ENCODE results near the gene CAPZA2. TPM values are rescaled to one million over a fixed set of nuclear protein-coding genes. Genes with fewer than 3 reads are reported as not detected.
A peak's percentile ranks its signal among the peaks of the same experiment; 100 is the strongest.
"Not testable (repeated sequence)": the region's sequence is repeated elsewhere in the genome, so short reads cannot be mapped to it uniquely, and the experiment has no call there.

Gene CAPZA2
- total and polyA plus RNA-seq, 5 donors from 2014 or later = 118 to 267 (median 224) TPM

DNA sequence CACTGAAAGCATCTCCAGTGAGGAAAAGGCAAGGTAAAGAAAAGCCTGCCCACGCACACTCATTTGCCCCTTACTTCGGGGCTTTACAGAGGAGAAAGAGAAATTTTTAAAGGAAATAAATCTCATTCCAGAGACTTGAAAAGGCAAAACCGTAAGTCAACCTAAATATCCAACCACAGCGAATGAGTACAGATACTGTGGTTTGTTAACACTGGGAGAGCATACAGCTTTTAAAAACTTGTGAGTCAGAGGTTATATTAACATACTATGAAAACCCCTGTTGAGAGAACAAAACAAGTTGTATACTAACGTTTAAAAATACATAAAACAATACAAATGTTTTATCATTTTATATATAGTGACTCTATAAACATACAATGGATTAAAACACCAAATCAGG, 62.4 kb downstream of the CAPZA2 start:
- no peaks in the 10 kb centered on the region for H3K4me1 ChIP-seq (ENCODE audit: control insufficient read depth, insufficient read depth, low read length, poor library complexity, severe bottlenecking)
- no peak overlapping the region for H3K4me3 Mint-ChIP-seq
- H3K27ac Mint-ChIP-seq = peak overlapping the region in 1 of 3 donors; percentile 48
- H3K9me3 ChIP-seq (ENCODE audit: control insufficient read depth in 2 of 2, low read length in 2 of 2) = no peaks in the 10 kb centered on the region
- H3K27me3 ChIP-seq (ENCODE audit: control insufficient read depth, insufficient read depth, low read length) = no peaks in the 10 kb centered on the region
- ATAC-seq (ENCODE audit: low read depth in 2 of 2) (no peak), DNase-seq (no peak)
- no peaks in the 10 kb centered on the region for H3K36me3 ChIP-seq (ENCODE audit: control insufficient read depth, insufficient read depth, low read length)
- H3K4me3 ChIP-seq (ENCODE audit: low read depth, low read length) = no peak overlapping the region
- peaks cover 0 to 5% (median 0%) of the 10 kb centered on the region in 4 donors for H3K4me1 Mint-ChIP-seq
- no peaks in the 10 kb centered on the region for H3K9me3 Mint-ChIP-seq
- no peak overlapping the region for H3K27ac ChIP-seq (ENCODE audit: insufficient read depth, low read length, poor library complexity, severe bottlenecking)
- peaks cover 8% of the 10 kb centered on the region for H3K36me3 Mint-ChIP-seq
- peaks cover 11% of the 10 kb centered on the region for H3K27me3 Mint-ChIP-seq

DNA sequence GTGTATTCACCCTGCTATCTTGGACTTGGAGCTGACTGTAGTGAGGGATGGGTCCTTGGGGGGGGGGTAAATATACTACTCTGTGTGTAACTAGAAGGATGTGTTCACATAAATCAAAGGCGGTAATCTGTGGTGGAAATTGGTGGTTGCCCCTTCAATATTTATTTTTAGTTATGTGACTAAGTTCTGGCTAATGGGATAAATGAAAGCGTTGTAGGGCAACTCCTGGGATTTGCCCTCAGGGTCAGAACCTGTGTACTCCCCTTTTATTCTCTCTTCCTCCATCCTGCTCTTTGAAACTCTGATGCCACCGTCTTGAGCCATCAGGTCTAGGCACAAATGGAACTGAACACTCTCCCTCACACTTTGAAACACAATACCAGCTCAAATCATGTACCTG, 66.6 kb downstream of the CAPZA2 start:
- H3K9me3 ChIP-seq (ENCODE audit: control insufficient read depth in 2 of 2, low read length in 2 of 2) = no peaks in the 10 kb centered on the region
- H3K4me1 ChIP-seq (ENCODE audit: control insufficient read depth, insufficient read depth, low read length, poor library complexity, severe bottlenecking) = peaks cover 5% of the 10 kb centered on the region
- no peak overlapping the region for H3K27ac ChIP-seq (ENCODE audit: insufficient read depth, low read length, poor library complexity, severe bottlenecking)
- Mint-ChIP-seq H3K27me3 (peaks cover 11% of the 10 kb centered on the region), H3K36me3 (no peaks in the 10 kb centered on the region), H3K27ac (no peak overlapping the region), H3K4me1 (peaks cover 0 to 7% (median 3%) of the 10 kb centered on the region in 4 donors), H3K4me3 (no peak overlapping the region), H3K9me3 (no peaks in the 10 kb centered on the region)
- no peaks in the 10 kb centered on the region for H3K36me3 ChIP-seq (ENCODE audit: control insufficient read depth, insufficient read depth, low read length)
- H3K27me3 ChIP-seq (ENCODE audit: control insufficient read depth, insufficient read depth, low read length) = peaks cover 1% of the 10 kb centered on the region
- no peak for DNase-seq
- ATAC-seq (ENCODE audit: low read depth in 2 of 2) = no peak
- H3K4me3 ChIP-seq (ENCODE audit: low read depth, low read length) = no peak overlapping the region

DNA sequence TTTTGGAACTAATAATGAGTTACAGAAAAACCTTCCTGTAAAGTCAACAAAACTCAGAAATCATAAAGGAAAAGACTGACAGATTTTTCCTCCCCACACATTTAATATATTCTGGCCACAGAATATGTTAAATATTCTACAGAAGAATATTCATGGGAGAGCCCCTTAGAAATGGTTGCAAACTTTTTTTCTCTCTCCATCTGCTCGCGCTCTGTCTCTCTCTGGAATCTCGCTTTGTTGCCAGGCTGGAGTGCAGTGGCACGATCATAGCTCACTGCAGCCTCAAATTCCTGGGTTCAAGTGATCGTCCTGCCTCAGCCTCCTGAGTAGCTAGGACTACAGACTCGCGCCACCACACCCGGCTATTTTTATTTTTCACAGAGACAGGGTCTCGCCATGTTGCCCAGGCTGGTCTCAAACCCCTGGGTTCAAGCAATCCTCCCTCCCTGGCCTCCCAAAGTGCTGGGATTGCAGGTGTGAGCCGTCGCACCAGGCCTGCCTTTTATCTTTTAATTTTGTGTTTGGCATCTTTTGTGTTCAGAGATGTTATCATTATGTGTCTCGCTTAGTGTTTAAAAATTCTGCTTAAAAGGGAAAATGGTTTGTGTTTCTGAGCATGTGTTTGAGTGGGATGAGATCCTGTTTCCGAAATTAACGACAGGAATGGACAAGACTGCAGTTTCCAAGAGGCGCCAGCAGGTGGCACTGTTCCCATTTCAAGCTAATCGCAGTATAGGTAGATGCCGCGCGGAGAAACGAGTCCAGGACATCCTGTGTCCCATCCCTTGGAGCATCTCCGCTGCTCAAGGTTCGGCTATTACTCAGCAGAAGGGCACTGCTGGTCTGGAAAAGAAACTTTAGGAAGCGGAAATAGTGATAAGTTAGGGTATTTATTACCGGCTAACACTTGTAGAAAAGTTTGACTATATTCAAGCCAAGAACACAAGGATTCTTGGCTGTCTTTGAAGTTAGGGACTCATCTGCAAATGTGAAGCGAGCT, 67.8 kb downstream of the CAPZA2 start:
- Histone ChIP-seq H3K36me3 (ENCODE audit: control insufficient read depth, insufficient read depth, low read length) (no peaks in the 10 kb centered on the region), H3K9me3 (ENCODE audit: control insufficient read depth in 2 of 2, low read length in 2 of 2) (no peaks in the 10 kb centered on the region), H3K27ac (ENCODE audit: insufficient read depth, low read length, poor library complexity, severe bottlenecking) (no peak overlapping the region), H3K27me3 (ENCODE audit: control insufficient read depth, insufficient read depth, low read length) (peaks cover 1% of the 10 kb centered on the region), H3K4me1 (ENCODE audit: control insufficient read depth, insufficient read depth, low read length, poor library complexity, severe bottlenecking) (peaks cover 5% of the 10 kb centered on the region), H3K4me3 (ENCODE audit: low read depth, low read length) (peak overlapping the region; percentile 30)
- Mint-ChIP-seq H3K27me3 (peaks cover 17% of the 10 kb centered on the region), H3K4me1 (peaks cover 0 to 7% (median 3%) of the 10 kb centered on the region in 4 donors), H3K4me3 (peak overlapping the region in 1 of 4 donors; percentile 48), H3K9me3 (no peaks in the 10 kb centered on the region), H3K27ac (no peak overlapping the region), H3K36me3 (no peaks in the 10 kb centered on the region)
- ATAC-seq (ENCODE audit: low read depth in 2 of 2) = peak; percentile 84 to 89
- peak; percentile 62 to 74 (median 65) for DNase-seq

DNA sequence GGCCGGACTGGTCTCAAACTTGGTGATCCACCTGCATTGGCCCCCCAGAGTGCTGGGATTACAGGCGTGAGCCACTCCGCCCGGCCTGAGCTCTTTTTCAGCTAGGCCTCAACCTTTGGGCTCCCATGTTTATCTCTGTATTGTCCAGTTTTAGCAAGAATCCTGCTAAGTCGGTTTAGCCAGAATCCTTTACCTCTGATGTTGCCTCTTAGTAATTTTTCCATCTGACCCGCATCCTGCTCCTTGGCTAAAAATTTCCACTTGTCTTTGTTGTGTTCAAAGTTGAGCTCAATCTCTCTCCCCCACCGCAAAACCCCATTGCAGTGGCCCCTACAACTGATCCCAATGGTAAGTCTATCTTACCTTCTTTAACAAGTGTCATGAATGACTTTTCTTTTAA, 70.2 kb downstream of the CAPZA2 start:
- DNase-seq (no peak), ATAC-seq (ENCODE audit: low read depth in 2 of 2) (no peak)
- Mint-ChIP-seq H3K9me3 (no peaks in the 10 kb centered on the region), H3K27me3 (peaks cover 23% of the 10 kb centered on the region), H3K4me1 (peaks cover 0 to 7% (median 3%) of the 10 kb centered on the region in 4 donors), H3K4me3 (no peak overlapping the region), H3K27ac (no peak overlapping the region), H3K36me3 (no peaks in the 10 kb centered on the region)
- peaks cover 5% of the 10 kb centered on the region for H3K4me1 ChIP-seq (ENCODE audit: control insufficient read depth, insufficient read depth, low read length, poor library complexity, severe bottlenecking)
- no peak overlapping the region for H3K4me3 ChIP-seq (ENCODE audit: low read depth, low read length)
- H3K36me3 ChIP-seq (ENCODE audit: control insufficient read depth, insufficient read depth, low read length) = no peaks in the 10 kb centered on the region
- H3K9me3 ChIP-seq (ENCODE audit: control insufficient read depth in 2 of 2, low read length in 2 of 2) = no peaks in the 10 kb centered on the region
- peaks cover 4% of the 10 kb centered on the region for H3K27me3 ChIP-seq (ENCODE audit: control insufficient read depth, insufficient read depth, low read length)
- H3K27ac ChIP-seq (ENCODE audit: insufficient read depth, low read length, poor library complexity, severe bottlenecking) = no peak overlapping the region

DNA sequence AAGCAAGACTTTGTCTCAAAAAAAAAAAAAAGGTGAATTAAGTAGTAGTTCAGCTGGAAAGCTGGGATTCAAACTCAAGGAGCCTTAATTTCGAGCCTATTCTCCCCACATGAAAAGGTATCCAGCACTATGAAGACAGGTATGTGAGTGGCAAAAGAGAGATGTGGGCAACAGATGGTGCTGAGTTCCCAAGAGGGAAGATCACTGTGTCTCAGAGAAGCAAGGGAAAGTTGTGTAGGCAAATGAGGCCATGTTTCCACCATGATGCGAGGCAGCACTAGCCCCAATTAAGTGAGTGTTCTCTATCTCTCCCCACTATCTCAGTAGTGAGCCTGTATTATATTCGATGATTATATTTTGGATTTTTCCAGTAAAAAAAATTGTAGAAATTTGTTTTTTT, 71.1 kb downstream of the CAPZA2 start:
- no peak overlapping the region for H3K4me3 ChIP-seq (ENCODE audit: low read depth, low read length)
- ATAC-seq (ENCODE audit: low read depth in 2 of 2) = no peak
- no peak for DNase-seq
- no peak overlapping the region for H3K27ac Mint-ChIP-seq
- H3K36me3 Mint-ChIP-seq = no peaks in the 10 kb centered on the region
- peaks cover 17% of the 10 kb centered on the region for H3K27me3 Mint-ChIP-seq
- H3K9me3 Mint-ChIP-seq = no peaks in the 10 kb centered on the region
- no peaks in the 10 kb centered on the region for H3K9me3 ChIP-seq (ENCODE audit: control insufficient read depth in 2 of 2, low read length in 2 of 2)
- H3K27me3 ChIP-seq (ENCODE audit: control insufficient read depth, insufficient read depth, low read length) = peaks cover 4% of the 10 kb centered on the region
- peaks cover 5% of the 10 kb centered on the region for H3K4me1 ChIP-seq (ENCODE audit: control insufficient read depth, insufficient read depth, low read length, poor library complexity, severe bottlenecking)
- H3K4me1 Mint-ChIP-seq = peaks cover 0 to 7% (median 3%) of the 10 kb centered on the region in 4 donors
- H3K27ac ChIP-seq (ENCODE audit: insufficient read depth, low read length, poor library complexity, severe bottlenecking) = no peak overlapping the region
- H3K36me3 ChIP-seq (ENCODE audit: control insufficient read depth, insufficient read depth, low read length) = no peaks in the 10 kb centered on the region
- H3K4me3 Mint-ChIP-seq = no peak overlapping the region

DNA sequence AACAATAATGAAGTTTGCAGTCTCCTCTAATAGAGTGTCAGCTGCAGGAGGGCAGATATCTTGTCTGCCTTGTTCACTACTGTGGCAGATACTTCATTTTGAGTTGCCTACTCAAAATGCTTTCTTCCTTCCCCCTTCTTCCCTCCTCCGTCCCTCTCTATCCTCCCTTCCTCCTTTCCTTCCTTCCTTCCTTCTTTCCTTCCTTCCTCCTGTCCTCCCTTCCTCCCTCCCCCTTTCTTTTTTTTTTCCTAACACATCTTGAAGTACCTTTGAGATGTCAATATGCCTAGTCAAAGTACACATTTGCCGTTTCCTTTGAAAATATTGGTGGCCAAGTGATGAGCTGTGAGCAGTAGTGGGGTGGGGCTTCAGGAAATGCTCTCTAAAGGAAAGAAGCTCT, 72.2 kb downstream of the CAPZA2 start:
- peaks cover 0 to 7% (median 3%) of the 10 kb centered on the region in 4 donors for H3K4me1 Mint-ChIP-seq
- H3K4me3 Mint-ChIP-seq = no peak overlapping the region
- peaks cover 4% of the 10 kb centered on the region for H3K27me3 ChIP-seq (ENCODE audit: control insufficient read depth, insufficient read depth, low read length)
- no peak for DNase-seq
- H3K4me3 ChIP-seq (ENCODE audit: low read depth, low read length) = no peak overlapping the region
- no peaks in the 10 kb centered on the region for H3K36me3 ChIP-seq (ENCODE audit: control insufficient read depth, insufficient read depth, low read length)
- H3K27ac ChIP-seq (ENCODE audit: insufficient read depth, low read length, poor library complexity, severe bottlenecking) = no peak overlapping the region
- H3K27me3 Mint-ChIP-seq = peaks cover 17% of the 10 kb centered on the region
- no peaks in the 10 kb centered on the region for H3K9me3 Mint-ChIP-seq
- H3K36me3 Mint-ChIP-seq = no peaks in the 10 kb centered on the region
- H3K9me3 ChIP-seq (ENCODE audit: control insufficient read depth in 2 of 2, low read length in 2 of 2) = no peaks in the 10 kb centered on the region
- no peak for ATAC-seq (ENCODE audit: low read depth in 2 of 2)
- no peak overlapping the region for H3K27ac Mint-ChIP-seq
- peaks cover 5% of the 10 kb centered on the region for H3K4me1 ChIP-seq (ENCODE audit: control insufficient read depth, insufficient read depth, low read length, poor library complexity, severe bottlenecking)

DNA sequence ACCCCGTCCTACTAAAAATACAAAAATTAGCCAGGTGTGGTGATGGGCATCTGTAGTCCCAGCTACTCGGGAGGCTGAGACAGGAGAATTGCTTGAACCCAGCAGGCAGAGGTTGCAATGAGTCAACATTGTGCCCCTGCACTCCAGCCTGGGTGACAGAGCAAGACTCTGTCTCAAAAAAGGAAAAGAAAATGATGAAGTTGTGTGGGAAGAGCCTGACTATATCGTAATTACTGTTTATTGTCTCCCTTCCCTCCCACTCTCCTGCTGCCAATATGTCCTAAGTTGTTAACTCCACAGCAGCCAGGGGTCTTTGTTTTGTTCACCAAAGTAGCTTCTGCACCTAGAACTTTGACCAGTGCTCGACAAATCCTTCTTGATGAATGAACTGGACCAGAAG, 74.5 kb downstream of the CAPZA2 start:
- not testable (repeated sequence) for H3K36me3 Mint-ChIP-seq; DNase-seq; H3K9me3 Mint-ChIP-seq; H3K4me1 Mint-ChIP-seq; H3K27ac Mint-ChIP-seq; H3K27me3 ChIP-seq (ENCODE audit: control insufficient read depth, insufficient read depth, low read length); H3K4me3 Mint-ChIP-seq; H3K27ac ChIP-seq (ENCODE audit: insufficient read depth, low read length, poor library complexity, severe bottlenecking); ATAC-seq (ENCODE audit: low read depth in 2 of 2); H3K4me1 ChIP-seq (ENCODE audit: control insufficient read depth, insufficient read depth, low read length, poor library complexity, severe bottlenecking); H3K36me3 ChIP-seq (ENCODE audit: control insufficient read depth, insufficient read depth, low read length); H3K4me3 ChIP-seq (ENCODE audit: low read depth, low read length); H3K9me3 ChIP-seq (ENCODE audit: control insufficient read depth in 2 of 2, low read length in 2 of 2)
- H3K27me3 Mint-ChIP-seq = peaks cover 22% of the 10 kb centered on the region

DNA sequence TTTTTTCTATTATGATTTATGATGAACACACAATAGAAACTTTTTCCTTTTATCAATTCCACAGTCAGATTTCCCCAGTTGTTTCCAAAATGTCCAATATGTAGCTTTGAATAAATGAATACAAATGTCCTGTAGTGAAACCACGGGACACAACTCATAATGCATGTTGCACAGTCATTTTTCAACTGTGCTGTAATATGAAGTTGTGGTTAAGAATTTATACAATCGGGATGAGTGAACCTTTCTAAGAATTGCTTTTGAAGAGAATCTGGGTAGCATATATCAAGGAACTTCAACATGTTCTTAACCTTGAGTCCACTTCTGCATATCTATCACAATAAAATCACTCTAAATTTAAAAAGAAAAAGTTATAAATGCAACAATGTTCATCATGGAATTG, 76.3 kb downstream of the CAPZA2 start:
- Mint-ChIP-seq H3K27ac (no peak overlapping the region), H3K4me1 (no peaks in the 10 kb centered on the region), H3K4me3 (no peak overlapping the region), H3K36me3 (no peaks in the 10 kb centered on the region), H3K9me3 (no peaks in the 10 kb centered on the region), H3K27me3 (peaks cover 22% of the 10 kb centered on the region)
- no peak overlapping the region for H3K4me3 ChIP-seq (ENCODE audit: low read depth, low read length)
- H3K27ac ChIP-seq (ENCODE audit: insufficient read depth, low read length, poor library complexity, severe bottlenecking) = no peak overlapping the region
- H3K27me3 ChIP-seq (ENCODE audit: control insufficient read depth, insufficient read depth, low read length) = peaks cover 4% of the 10 kb centered on the region
- ATAC-seq (ENCODE audit: low read depth in 2 of 2) (no peak), DNase-seq (no peak)
- H3K36me3 ChIP-seq (ENCODE audit: control insufficient read depth, insufficient read depth, low read length) = no peaks in the 10 kb centered on the region
- H3K9me3 ChIP-seq (ENCODE audit: control insufficient read depth in 2 of 2, low read length in 2 of 2) = no peaks in the 10 kb centered on the region
- H3K4me1 ChIP-seq (ENCODE audit: control insufficient read depth, insufficient read depth, low read length, poor library complexity, severe bottlenecking) = no peaks in the 10 kb centered on the region

All from CD4-positive, CD25-positive, alpha-beta regulatory T cell (primary cell).